HG03342 (cell line): ENCODE data around the gene PCDHB11.
"Not testable (repeated sequence)": the region's sequence is repeated elsewhere in the genome, so short reads cannot be mapped to it uniquely, and the experiment has no call there.

Experiments
- ATAC-seq: cut with Tn5 transposase; IDR thresholded peaks from one replicate; pipeline ENCODE4 v1.9.1; 2021; ENCODE audit warnings: mild to moderate bottlenecking, moderate library complexity; ENCODE audit not compliant: unreplicated experiment

PCDHB11 gene

GRCh38 chr5:141199359-141200235 lies at the start of gene PCDHB11:
Gene PCDHB11 (plus strand): TSS chr5:141199627. CDS start chr5:141199775, 148 bp downstream.
- ATAC-seq = no peak

GRCh38 chr5:141149812-141150211 lies 49.6 kb upstream of the PCDHB11 start, which contains the start of gene PCDHB6:
Gene PCDHB6 (plus strand): TSS chr5:141150057. CDS start chr5:141150258, 201 bp downstream.
- ATAC-seq = no peak

GRCh38 chr5:141150224-141150992 lies 49.0 kb upstream of the PCDHB11 start:
- ATAC-seq = no peak

DNA sequence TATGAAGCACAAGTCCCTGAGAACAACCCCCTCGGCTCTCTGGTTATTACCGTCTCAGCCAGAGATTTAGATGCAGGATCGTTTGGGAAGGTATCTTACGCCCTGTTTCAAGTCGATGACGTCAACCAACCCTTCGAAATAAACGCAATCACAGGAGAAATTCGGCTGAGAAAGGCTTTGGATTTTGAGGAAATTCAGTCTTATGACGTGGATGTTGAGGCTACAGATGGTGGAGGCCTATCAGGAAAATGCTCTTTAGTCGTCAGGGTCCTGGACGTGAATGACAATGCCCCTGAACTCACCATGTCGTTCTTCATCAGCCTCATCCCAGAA lies 48.5 kb upstream of the PCDHB11 start:
- no peak for ATAC-seq

GRCh38 chr5:141151632-141152031 lies 47.8 kb upstream of the PCDHB11 start:
- not testable (repeated sequence) for ATAC-seq

- ATAC-seq = not testable (repeated sequence)
Measured at GRCh38 chr5:141152096-141152495, 47.3 kb upstream of the PCDHB11 start.

DNA sequence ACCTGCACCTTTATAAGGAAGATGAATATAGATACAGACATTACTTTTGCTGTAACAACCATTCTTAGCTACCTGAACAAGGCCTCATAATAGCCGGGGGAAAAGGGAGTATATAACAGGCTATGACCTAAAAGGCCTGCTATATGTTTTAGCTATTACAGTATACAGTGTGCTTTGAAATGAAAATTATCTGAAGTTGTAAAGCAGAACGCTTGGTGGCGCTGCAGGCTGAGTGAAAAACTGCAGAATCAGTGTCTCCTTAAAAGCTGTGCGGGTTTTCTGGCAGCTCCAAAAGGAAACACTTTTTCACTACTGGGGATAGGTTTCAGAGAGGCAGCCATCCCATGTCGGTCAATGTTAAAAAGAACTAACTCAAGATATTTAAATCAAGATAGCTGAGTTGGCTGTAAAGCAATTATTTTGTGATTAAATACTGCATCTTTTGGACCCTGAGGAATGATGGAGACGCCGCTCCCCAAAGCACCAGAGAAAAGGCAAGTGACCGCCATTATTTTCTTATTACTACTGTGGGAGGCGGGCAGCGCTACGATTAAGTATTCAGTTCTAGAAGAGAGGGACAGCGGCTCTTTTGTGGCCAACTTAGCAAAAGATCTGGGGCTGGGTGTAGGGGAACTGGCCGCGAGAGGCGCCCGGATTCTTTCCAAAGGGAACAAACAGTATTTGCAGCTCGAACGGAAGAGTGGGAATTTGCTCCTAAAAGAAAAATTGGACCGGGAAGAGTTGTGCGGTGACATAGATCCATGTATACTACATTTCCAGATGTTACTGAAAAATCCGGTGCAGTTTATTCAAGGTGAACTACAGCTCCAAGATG lies 43.7 kb upstream of the PCDHB11 start:
- no peak for ATAC-seq

DNA sequence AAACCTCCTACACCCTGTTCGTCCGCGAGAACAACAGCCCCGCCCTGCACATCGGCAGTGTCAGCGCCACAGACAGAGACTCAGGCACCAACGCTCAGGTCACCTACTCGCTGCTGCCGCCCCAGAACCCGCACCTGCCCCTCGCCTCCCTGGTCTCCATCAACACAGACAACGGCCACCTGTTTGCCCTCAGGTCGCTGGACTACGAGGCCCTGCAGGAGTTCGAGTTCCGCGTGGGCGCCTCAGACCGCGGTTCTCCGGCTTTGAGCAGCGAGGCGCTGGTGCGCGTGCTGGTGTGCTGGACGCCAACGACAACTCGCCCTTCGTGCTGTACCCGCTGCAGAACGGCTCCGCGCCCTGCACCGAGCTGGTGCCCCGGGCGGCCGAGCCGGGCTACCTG lies 42.1 kb upstream of the PCDHB11 start:
- not testable (repeated sequence) for ATAC-seq

- ATAC-seq = not testable (repeated sequence)
Measured at GRCh38 chr5:141157901-141158300, 41.5 kb upstream of the PCDHB11 start.

DNA sequence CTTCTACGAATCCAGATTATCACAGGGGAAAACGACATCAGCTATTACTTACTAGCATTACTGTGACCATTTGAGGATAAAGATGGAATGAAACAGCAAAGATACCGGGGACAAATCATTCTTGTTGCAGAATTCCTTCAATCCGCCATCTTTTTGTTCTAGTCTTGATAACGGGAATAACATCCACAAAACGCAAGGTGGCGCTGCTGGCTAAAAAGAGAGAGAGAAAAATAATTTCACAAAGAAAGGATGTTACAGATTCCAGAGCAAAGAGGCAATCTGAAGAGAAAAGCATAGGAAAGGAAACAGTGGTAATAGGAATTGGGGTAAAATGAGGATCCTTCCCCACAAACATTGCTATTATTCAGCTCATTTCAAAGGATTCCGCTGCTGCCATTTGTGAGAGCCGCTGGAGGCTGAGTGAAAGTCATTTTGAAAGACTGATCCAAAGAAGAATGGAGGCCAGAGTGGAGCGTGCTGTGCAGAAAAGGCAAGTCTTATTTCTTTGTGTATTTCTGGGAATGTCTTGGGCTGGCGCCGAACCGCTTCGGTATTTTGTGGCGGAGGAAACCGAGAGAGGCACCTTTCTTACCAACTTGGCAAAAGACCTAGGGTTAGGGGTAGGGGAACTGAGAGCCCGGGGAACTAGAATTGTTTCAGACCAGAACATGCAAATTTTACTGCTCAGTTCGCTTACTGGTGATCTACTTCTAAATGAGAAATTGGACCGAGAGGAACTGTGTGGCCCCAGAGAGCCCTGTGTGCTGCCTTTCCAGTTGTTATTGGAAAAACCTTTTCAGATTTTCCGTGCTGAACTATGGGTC lies 26.8 kb upstream of the PCDHB11 start, which contains the start of gene PCDHB7:
PCDHB7 (plus strand) TSS at position 264 of the 824 bp plus-strand sequence; CDS start at position 456, 192 bp downstream.
- ATAC-seq = no peak

GRCh38 chr5:141174291-141175104 lies 24.9 kb upstream of the PCDHB11 start:
- not testable (repeated sequence) for ATAC-seq

GRCh38 chr5:141175933-141176332 lies 23.5 kb upstream of the PCDHB11 start:
- no peak for ATAC-seq

- ATAC-seq = not testable (repeated sequence)
Measured at GRCh38 chr5:141177577-141178191, 21.7 kb upstream of the PCDHB11 start, which contains the start of gene PCDHB8. Gene PCDHB8 (plus strand): TSS chr5:141177790. CDS start chr5:141178035, 245 bp downstream.

DNA sequence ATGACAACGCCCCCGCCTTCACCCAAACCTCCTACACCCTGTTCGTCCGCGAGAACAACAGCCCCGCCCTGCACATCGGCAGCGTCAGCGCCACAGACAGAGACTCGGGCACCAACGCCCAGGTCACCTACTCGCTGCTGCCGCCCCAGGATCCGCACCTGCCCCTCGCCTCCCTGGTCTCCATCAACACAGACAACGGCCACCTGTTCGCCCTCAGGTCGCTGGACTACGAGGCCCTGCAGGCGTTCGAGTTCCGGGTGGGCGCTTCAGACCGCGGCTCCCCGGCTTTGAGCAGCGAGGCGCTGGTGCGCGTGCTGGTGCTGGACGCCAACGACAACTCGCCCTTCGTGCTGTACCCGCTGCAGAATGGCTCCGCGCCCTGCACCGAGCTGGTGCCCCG lies 20.1 kb upstream of the PCDHB11 start:
- not testable (repeated sequence) for ATAC-seq

- ATAC-seq = not testable (repeated sequence)
Measured at GRCh38 chr5:141179876-141180275, 19.6 kb upstream of the PCDHB11 start.

DNA sequence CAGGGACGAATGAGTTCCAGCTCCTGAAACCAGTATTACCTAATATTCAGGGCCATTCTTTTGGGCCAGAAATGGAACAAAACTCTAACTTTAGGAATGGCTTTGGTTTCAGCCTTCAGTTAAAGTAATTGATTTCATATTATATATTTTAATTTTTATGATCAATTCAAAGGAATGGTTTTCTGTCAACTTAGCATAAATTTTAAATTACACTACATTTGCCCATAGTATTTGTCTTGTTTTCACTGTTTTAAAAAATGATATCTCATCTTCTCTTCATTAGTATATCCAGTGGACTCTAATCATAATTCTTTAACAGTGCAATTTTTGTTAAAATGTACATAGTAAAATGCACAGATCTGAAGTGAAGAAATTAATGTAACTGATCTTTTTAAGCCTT lies 19.1 kb upstream of the PCDHB11 start:
- no peak for ATAC-seq

DNA sequence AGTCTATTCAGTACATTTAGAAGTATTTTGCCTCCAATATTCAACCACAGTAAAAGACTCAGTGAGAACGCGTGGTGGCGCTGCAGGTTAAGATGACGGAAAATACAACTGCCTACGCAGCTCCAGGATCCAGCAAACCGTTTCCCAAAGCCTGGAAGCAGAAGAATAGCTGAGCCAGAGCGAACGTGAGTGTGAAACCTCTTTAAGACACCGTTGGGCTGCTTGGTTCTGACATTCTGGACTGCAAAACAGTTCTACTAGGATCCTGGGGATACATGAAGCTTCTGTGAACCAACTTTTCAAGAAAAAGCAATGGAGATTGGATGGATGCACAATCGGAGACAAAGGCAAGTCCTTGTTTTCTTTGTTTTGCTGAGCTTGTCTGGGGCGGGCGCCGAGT lies 17.2 kb upstream of the PCDHB11 start, which contains the start of gene PCDHB16:
PCDHB16 (plus strand) TSS at position 140 of the 400 bp plus-strand sequence; CDS start at position 313, 173 bp downstream.
- ATAC-seq = no peak

GRCh38 chr5:141184117-141184855 lies 15.1 kb upstream of the PCDHB11 start:
- not testable (repeated sequence) for ATAC-seq
